Measurements from ENCODE around the gene ATG7. TPM values are rescaled to one million over a fixed set of nuclear protein-coding genes. Genes with fewer than 3 reads are reported as not detected.

Gene ATG7
- total RNA-seq, 2 experiments from 2014 or later: 21.7 to 28.4 TPM

DNA sequence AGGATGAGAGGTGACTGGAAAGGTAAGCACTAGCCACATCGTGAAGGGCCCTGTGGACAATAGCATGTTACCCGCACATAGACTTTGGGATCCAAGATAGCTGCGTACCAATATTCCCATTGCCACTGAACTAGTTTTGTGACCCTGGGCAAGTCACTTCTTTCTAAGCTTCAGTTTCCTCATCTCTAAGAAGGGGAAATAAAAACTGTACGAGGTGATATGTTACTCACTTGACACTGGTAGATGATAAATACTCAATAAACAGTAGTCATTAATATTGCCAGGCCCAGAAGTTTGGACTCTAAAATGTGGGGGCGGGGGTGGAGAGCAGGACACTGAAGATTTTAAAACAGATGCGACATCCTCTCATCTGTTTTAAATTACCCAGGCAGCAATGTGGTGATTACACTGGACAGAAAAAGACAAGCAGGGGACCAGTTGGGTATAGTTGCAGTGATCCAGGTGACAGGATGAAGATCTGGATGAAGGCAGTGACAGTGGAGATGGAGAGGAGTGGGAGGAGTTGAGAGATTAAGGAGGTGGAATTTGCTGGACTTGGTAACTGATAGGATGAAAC lies 2.5 kb downstream of the ATG7 start:
- Histone ChIP-seq H2AFZ (ENCODE audit: low read length) (no peak overlapping the region), H3K9me3 (ENCODE audit: low read length) (peaks cover 5% of the 10 kb centered on the region; the same call in 1 of the 2 replicates), H3K4me1 (ENCODE audit: insufficient read depth, low read length, poor library complexity, severe bottlenecking) (peaks cover 9% of the 10 kb centered on the region), H3K27ac (ENCODE audit: low read depth, low read length, poor library complexity, severe bottlenecking) (no peak overlapping the region), H3K4me2 (ENCODE audit: low read length) (no peak overlapping the region), H3K36me3 (ENCODE audit: insufficient read depth, low read length) (peaks cover 17% of the 10 kb centered on the region; the same call in 1 of the 2 replicates), H3K9me2 (ENCODE audit: insufficient read depth, low read length) (no peaks in the 10 kb centered on the region), H4K20me1 (ENCODE audit: insufficient read depth, low read length) (no peaks in the 10 kb centered on the region), H3K79me2 (ENCODE audit: insufficient read depth, low read depth, low read length) (peaks cover 13% of the 10 kb centered on the region; the same call in 1 of the 2 replicates), H3K4me3 (ENCODE audit: low read depth, low read length, poor library complexity, severe bottlenecking) (no peak overlapping the region)
- DNase-seq (ENCODE audit: low spot score): no peak
- intact Hi-C loops (cut with micrococcal nuclease; ENCODE audit: unreplicated experiment): no loop called here
- ChIA-PET CTCF (ENCODE audit: unreplicated experiment) (interaction anchor here (0.6 kb wide), 1 partner anchor 125 kb away, joined by 3 read pairs; no protein-coding TSS in a partner anchor), POLR2A (no interaction called here)
- TF ChIP-seq, protein P1, sequence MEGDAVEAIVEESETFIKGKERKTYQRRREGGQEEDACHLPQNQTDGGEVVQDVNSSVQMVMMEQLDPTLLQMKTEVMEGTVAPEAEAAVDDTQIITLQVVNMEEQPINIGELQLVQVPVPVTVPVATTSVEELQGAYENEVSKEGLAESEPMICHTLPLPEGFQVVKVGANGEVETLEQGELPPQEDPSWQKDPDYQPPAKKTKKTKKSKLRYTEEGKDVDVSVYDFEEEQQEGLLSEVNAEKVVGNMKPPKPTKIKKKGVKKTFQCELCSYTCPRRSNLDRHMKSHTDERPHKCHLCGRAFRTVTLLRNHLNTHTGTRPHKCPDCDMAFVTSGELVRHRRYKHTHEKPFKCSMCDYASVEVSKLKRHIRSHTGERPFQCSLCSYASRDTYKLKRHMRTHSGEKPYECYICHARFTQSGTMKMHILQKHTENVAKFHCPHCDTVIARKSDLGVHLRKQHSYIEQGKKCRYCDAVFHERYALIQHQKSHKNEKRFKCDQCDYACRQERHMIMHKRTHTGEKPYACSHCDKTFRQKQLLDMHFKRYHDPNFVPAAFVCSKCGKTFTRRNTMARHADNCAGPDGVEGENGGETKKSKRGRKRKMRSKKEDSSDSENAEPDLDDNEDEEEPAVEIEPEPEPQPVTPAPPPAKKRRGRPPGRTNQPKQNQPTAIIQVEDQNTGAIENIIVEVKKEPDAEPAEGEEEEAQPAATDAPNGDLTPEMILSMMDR (conservative IDR thresholded peaks at IDR 0.05; ENCODE audit: low read length): no peak
- no peak for TF ChIP-seq EZH2phosphoT487 (IDR thresholded peaks at IDR 0.05; ENCODE audit: borderline replicate concordance, low read depth, low read length)
- BruUV-seq (replicated peaks): no TSS peak

DNA sequence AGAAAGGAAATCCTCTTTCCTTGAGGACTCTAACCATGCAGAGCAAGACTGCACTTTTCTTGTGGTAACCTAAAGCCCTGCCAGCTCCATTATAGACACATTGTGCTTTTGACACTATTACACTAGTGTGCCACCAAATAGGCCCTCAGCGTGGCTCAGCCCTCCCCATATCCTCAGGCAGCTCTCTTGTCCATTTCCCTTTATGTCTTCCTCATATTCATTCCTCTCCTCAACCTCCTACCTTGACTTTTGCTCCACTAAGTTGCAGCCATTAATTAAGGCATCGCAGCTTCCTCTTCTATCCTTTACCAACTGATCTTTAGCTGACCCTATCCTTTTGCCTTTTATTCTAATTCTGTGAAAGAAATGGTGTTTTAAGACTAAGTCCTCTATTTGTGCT lies 3.7 kb downstream of the ATG7 start:
- CTCF ChIA-PET (ENCODE audit: unreplicated experiment): no interaction called here
- Histone ChIP-seq H3K9me2 (ENCODE audit: insufficient read depth, low read length) (no peaks in the 10 kb centered on the region), H3K4me3 (ENCODE audit: low read depth, low read length, poor library complexity, severe bottlenecking) (no peak overlapping the region), H3K4me2 (ENCODE audit: low read length) (no peak overlapping the region), H4K20me1 (ENCODE audit: insufficient read depth, low read length) (no peaks in the 10 kb centered on the region), H3K9me3 (ENCODE audit: low read length) (peaks cover 5% of the 10 kb centered on the region; the same call in 1 of the 2 replicates), H3K27ac (ENCODE audit: low read depth, low read length, poor library complexity, severe bottlenecking) (no peak overlapping the region), H3K36me3 (ENCODE audit: insufficient read depth, low read length) (peaks cover 20% of the 10 kb centered on the region), H2AFZ (ENCODE audit: low read length) (no peak overlapping the region), H3K4me1 (ENCODE audit: insufficient read depth, low read length, poor library complexity, severe bottlenecking) (peaks cover 9% of the 10 kb centered on the region), H3K79me2 (ENCODE audit: insufficient read depth, low read depth, low read length) (peaks cover 13% of the 10 kb centered on the region; the same call in 1 of the 2 replicates)
- DNase-seq (ENCODE audit: low spot score): no peak
- no peak for TF ChIP-seq EZH2phosphoT487 (IDR thresholded peaks at IDR 0.05; ENCODE audit: borderline replicate concordance, low read depth, low read length)
- TF ChIP-seq, protein P1 (conservative IDR thresholded peaks at IDR 0.05; ENCODE audit: low read length): no peak
- BruUV-seq (replicated peaks): no TSS peak
- intact Hi-C loops (cut with micrococcal nuclease; ENCODE audit: unreplicated experiment): no loop called here
- POLR2A ChIA-PET: no interaction called here

DNA sequence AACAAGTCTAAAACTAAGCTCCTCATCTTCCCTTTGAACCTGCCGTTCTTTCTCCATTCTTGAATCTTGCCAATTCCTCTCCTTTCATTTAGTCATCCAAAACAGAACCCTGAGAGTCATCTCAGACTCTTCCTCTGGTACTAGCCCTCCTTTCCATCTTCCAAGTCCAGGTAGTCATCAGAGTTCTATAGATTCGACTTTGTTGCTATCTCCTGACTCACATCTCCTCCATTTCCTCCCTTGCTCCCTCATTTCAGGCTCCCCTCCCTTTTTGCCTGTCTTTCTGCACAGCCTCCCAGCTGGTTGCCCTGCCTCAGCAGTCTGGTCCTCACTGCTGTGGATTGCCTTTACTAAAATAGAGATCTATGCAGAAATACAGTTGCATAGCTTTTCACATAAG lies 4.7 kb downstream of the ATG7 start:
- Histone ChIP-seq H3K9me2 (ENCODE audit: insufficient read depth, low read length) (no peaks in the 10 kb centered on the region), H3K4me3 (ENCODE audit: low read depth, low read length, poor library complexity, severe bottlenecking) (no peak overlapping the region), H3K9me3 (ENCODE audit: low read length) (peaks cover 5% of the 10 kb centered on the region; the same call in 1 of the 2 replicates), H3K4me2 (ENCODE audit: low read length) (no peak overlapping the region), H3K27ac (ENCODE audit: low read depth, low read length, poor library complexity, severe bottlenecking) (no peak overlapping the region), H3K36me3 (ENCODE audit: insufficient read depth, low read length) (peaks cover 25% of the 10 kb centered on the region), H3K79me2 (ENCODE audit: insufficient read depth, low read depth, low read length) (peaks cover 13% of the 10 kb centered on the region; the same call in 1 of the 2 replicates), H2AFZ (ENCODE audit: low read length) (no peak overlapping the region), H4K20me1 (ENCODE audit: insufficient read depth, low read length) (no peaks in the 10 kb centered on the region), H3K4me1 (ENCODE audit: insufficient read depth, low read length, poor library complexity, severe bottlenecking) (peaks cover 5% of the 10 kb centered on the region)
- intact Hi-C loops (cut with micrococcal nuclease; ENCODE audit: unreplicated experiment): no loop called here
- ChIA-PET POLR2A (no interaction called here), CTCF (ENCODE audit: unreplicated experiment) (no interaction called here)
- no peak for DNase-seq (ENCODE audit: low spot score)
- no peak for TF ChIP-seq EZH2phosphoT487 (IDR thresholded peaks at IDR 0.05; ENCODE audit: borderline replicate concordance, low read depth, low read length)
- TF ChIP-seq, protein P1 (conservative IDR thresholded peaks at IDR 0.05; ENCODE audit: low read length): no peak
- BruUV-seq (replicated peaks): no TSS peak

Measured in OCI-LY7 (cell line).